ENCODE results near the gene ARMC6. TPM values are rescaled to one million over a fixed set of nuclear protein-coding genes. Genes with fewer than 3 reads are reported as not detected.

Gene ARMC6
- total and polyA plus RNA-seq, 2 donors: 19.6 to 20.3 TPM

DNA sequence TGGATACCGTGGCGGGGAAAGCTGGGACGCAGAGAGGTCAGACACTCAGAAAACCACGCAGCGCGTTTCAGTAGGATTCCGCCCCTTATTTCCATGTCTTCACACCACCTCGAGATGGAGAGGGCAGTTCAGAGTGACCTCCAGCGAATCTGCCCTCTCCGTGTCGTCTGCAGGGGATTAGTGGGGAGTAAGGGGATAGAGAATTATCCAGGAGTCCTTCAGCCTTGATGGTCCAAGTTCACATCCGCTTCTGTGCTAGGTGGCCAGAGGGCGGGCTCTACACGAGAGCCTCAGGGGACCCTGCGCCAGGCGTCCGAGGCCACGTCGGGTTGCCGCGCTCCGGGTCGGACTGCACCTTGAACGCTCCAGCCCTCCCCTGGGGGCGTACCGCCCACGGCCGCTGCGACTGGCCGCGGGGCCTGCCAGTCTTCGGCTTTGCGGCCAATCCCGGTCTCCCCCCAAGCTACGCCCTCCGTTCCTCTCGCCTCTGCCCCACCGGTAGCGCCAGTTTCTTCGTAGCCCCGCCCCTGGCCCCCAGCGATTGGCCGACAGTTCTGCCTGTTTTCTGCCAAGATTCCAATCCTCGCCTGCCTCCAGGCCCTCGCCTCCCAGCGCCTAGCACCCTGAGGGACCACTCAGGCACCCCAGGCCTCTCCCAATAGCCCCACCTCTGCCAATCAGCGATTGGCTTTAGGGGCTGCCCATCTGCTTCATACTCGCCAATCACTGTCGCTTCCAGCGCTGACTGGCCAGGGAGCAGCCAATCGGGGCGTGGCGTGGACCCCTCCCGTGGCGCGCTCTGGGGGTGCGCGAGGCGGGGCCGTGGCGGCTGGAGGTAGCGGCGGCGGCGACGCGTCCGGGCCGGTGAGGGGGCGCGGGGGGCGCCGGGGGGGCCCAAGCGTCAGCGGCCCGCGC lies 30.0 kb downstream of the ARMC6 start, which contains the start of gene SLC25A42:
Gene SLC25A42 (plus strand): TSS at position 812 of the 915 bp plus-strand sequence. CDS start 32,131 bp downstream, outside the sequence.
- Histone ChIP-seq H3K27ac (ENCODE audit: low read depth) (peak within 1 kb of the TSS; percentile 32), H3K36me3 (ENCODE audit: insufficient read depth) (no peaks in the 10 kb centered on the region), H3K4me3 (ENCODE audit: low read depth, low read length) (peak within 1 kb of the TSS; percentile 69), H3K4me1 (ENCODE audit: insufficient read depth) (no peaks in the 10 kb centered on the region)
- DNase-seq (ENCODE audit: extremely low spot score): peak; percentile 99
- WGBS: 3% methylated on average over 77 of the region's 77 CpGs

GRCh38 chr19:19064098-19064722 lies 30.8 kb downstream of the ARMC6 start:
- WGBS: 2% methylated on average over 29 of the region's 29 CpGs
- Histone ChIP-seq H3K36me3 (ENCODE audit: insufficient read depth) (no peaks in the 10 kb centered on the region), H3K4me1 (ENCODE audit: insufficient read depth) (no peaks in the 10 kb centered on the region), H3K4me3 (ENCODE audit: low read depth, low read length) (peak overlapping the region; percentile 69), H3K27ac (ENCODE audit: low read depth) (peak overlapping the region; percentile 32)
- peak; percentile 33 for DNase-seq (ENCODE audit: extremely low spot score)

- 4% methylated on average over 25 of the region's 25 CpGs for WGBS
- Histone ChIP-seq H3K36me3 (ENCODE audit: insufficient read depth) (no peaks in the 10 kb centered on the region), H3K4me3 (ENCODE audit: low read depth, low read length) (peak overlapping the region; percentile 69), H3K27ac (ENCODE audit: low read depth) (no peak overlapping the region), H3K4me1 (ENCODE audit: insufficient read depth) (no peaks in the 10 kb centered on the region)
- no peak for DNase-seq (ENCODE audit: extremely low spot score)
Measured at GRCh38 chr19:19064811-19065745, 31.7 kb downstream of the ARMC6 start.

DNA sequence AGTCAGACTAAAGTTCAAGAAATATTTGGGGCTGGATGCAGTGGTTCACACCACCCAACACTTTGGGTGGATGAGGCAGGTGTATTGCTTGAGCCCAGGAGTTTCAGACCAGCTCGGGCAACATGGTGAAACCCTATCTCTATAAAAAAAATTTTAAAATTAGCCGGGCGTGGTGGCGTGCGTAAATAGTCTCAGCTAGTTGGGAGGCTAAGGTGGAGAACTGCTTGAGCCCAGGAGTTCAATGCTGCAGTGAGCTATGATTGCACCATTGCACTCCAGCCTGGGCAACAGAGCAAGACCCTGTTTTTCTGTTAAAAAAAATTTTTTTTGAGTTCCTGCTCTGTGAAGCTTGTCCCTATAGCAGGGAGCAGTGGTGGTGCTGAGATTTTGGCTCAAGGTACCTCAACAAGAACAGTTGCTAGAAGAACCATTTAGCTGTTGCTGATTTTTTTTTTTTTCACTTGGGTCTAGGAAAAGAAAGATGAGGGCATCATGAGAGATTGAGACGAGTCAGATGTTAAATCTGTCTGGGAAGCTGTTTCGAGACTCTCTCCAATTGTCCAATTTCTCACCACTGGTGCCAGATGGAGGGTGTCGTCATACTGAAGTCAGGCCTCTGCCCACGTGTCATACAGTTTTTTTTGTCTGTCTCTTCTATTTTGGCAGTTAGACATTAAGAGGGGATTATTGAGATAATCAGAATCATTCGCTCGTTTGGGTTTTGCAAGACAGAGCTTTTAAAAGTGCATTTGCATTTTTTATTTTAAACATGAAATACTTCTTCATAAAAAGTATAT lies 34.1 kb downstream of the ARMC6 start:
- no peaks in the 10 kb centered on the region for H3K4me1 ChIP-seq (ENCODE audit: insufficient read depth)
- no peak overlapping the region for H3K27ac ChIP-seq (ENCODE audit: low read depth)
- WGBS: 78% methylated on average over 11 of the region's 11 CpGs
- no peak overlapping the region for H3K4me3 ChIP-seq (ENCODE audit: low read depth, low read length)
- no peak for DNase-seq (ENCODE audit: extremely low spot score)
- H3K36me3 ChIP-seq (ENCODE audit: insufficient read depth): no peaks in the 10 kb centered on the region

DNA sequence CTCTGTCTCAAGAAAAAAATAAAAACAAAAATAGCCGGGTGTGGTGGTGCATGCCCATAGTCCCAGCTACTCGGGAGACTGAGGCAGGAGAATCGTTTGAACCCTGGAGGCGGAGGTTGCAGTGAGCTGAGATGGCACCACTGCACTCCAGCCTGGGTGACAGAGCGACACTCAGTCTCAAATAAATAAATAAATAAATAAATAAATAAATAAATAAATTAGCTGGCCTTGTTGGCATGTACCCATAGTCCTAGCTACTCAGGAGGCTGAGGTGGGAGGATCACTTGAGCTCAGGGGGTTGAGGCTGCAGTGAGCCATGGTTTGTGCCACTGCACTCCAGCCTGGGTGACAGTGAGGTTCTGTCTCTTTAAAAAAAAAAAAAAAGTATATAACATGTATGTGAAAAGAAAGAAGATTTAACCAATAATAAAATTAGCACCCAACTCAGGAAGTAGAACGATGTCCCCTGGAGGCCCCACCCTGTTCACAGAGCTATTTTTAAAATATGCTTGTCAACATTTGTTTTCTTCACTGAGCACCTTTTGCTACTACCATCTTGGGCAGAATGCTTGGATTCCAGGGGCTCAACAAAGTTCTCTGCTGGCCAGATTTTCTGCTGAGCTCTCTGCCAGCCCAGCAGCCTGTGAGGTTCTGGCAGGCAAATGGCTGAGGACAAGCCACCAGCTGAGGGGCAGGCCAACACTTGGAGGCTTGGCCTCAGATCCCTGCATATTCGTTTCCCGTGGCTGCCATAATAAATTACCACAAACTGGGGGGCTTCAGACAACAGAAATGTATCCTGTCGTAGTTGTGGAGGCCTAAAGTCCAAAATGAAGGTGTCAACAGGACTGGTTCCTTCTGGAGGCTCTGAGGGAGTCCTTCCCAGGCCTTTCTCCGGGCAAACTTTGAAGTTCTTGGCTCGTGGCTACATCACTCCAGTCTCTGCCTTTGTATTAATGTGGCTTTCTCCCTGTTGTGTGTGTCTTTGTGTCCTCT lies 35.6 kb downstream of the ARMC6 start:
- DNase-seq (ENCODE audit: extremely low spot score): no peak
- no peak overlapping the region for H3K27ac ChIP-seq (ENCODE audit: low read depth)
- no peak overlapping the region for H3K4me3 ChIP-seq (ENCODE audit: low read depth, low read length)
- H3K36me3 ChIP-seq (ENCODE audit: insufficient read depth): no peaks in the 10 kb centered on the region
- WGBS: 62% methylated on average over 11 of the region's 11 CpGs
- no peaks in the 10 kb centered on the region for H3K4me1 ChIP-seq (ENCODE audit: insufficient read depth)

DNA sequence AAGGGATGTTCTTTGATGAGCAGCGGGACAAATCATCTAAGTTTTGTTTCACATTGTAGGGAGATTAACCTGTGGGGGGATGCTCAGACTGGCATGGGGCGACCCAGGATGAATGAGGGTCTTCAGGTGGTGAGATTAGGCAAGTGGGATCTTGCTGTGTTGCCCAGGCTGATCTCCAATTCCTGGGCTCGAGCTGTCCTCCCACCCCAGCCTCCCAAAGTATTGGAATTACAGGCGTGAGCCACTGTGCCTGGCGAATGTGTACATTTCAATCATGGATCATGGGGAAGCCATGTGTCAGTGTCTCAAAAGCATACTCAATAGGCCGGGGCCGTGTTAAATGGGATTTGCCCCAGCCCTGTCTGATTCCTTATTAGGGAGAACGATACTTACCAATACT lies 38.5 kb downstream of the ARMC6 start:
- DNase-seq (ENCODE audit: extremely low spot score): no peak
- Histone ChIP-seq H3K4me3 (ENCODE audit: low read depth, low read length) (no peak overlapping the region), H3K27ac (ENCODE audit: low read depth) (no peak overlapping the region), H3K4me1 (ENCODE audit: insufficient read depth) (no peaks in the 10 kb centered on the region), H3K36me3 (ENCODE audit: insufficient read depth) (no peaks in the 10 kb centered on the region)
- WGBS: 94% methylated on average over 8 of the region's 8 CpGs

GRCh38 chr19:19074196-19074882 lies 40.9 kb downstream of the ARMC6 start:
- 67% methylated on average over 13 of the region's 13 CpGs for WGBS
- no peak overlapping the region for H3K27ac ChIP-seq (ENCODE audit: low read depth)
- DNase-seq (ENCODE audit: extremely low spot score): no peak
- H3K4me1 ChIP-seq (ENCODE audit: insufficient read depth): no peaks in the 10 kb centered on the region
- H3K36me3 ChIP-seq (ENCODE audit: insufficient read depth): no peaks in the 10 kb centered on the region
- H3K4me3 ChIP-seq (ENCODE audit: low read depth, low read length): no peak overlapping the region

GRCh38 chr19:19075126-19075525 lies 41.7 kb downstream of the ARMC6 start:
- Histone ChIP-seq H3K36me3 (ENCODE audit: insufficient read depth) (no peaks in the 10 kb centered on the region), H3K4me1 (ENCODE audit: insufficient read depth) (no peaks in the 10 kb centered on the region), H3K27ac (ENCODE audit: low read depth) (no peak overlapping the region), H3K4me3 (ENCODE audit: low read depth, low read length) (no peak overlapping the region)
- DNase-seq (ENCODE audit: extremely low spot score): no peak
- WGBS: 94% methylated on average over 8 of the region's 8 CpGs

DNA sequence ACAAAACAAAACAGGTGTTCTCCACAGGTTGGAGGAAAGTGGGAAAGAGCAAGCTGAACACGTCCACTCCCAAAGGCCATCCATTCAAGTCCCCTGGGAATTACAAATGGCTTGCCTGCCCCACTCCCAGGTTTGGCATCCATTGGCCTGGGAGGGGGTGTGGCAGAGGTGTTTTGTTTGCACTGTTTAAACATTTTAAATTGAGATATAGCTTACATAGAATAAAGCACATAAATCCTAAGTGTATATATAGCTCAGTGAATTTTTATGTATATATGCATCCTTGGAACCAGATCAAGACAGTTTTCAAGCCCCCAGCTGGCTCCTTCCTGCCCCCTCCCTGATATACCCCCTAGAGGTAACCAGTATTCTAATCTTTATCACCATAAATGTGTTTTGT lies 43.1 kb downstream of the ARMC6 start:
- 86% methylated on average over 1 of the region's 1 CpG for WGBS
- no peak overlapping the region for H3K4me3 ChIP-seq (ENCODE audit: low read depth, low read length)
- no peaks in the 10 kb centered on the region for H3K4me1 ChIP-seq (ENCODE audit: insufficient read depth)
- no peak for DNase-seq (ENCODE audit: extremely low spot score)
- no peak overlapping the region for H3K27ac ChIP-seq (ENCODE audit: low read depth)
- no peaks in the 10 kb centered on the region for H3K36me3 ChIP-seq (ENCODE audit: insufficient read depth)

DNA sequence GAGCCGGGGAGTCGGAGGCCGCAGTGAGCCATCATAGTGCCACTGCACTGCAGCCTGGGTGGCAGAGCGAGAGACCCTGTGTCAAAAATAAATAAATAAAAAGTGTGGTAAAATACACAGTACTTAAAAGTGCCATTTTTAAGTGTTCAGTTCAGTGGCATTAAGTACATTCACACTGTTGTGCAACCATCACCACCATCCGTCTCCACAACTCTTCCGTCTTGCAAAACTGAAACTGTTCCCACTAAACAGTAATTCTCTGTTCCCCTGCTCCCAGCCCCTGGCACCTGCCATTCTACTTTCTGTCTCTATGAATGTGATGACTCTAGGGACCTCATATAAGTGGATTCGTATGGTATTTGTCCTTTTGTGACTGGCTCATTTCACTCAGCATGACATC lies 43.7 kb downstream of the ARMC6 start:
- Histone ChIP-seq H3K36me3 (ENCODE audit: insufficient read depth) (no peaks in the 10 kb centered on the region), H3K27ac (ENCODE audit: low read depth) (no peak overlapping the region), H3K4me3 (ENCODE audit: low read depth, low read length) (no peak overlapping the region), H3K4me1 (ENCODE audit: insufficient read depth) (no peaks in the 10 kb centered on the region)
- WGBS: 97% methylated on average over 7 of the region's 7 CpGs
- DNase-seq (ENCODE audit: extremely low spot score): no peak

DNA sequence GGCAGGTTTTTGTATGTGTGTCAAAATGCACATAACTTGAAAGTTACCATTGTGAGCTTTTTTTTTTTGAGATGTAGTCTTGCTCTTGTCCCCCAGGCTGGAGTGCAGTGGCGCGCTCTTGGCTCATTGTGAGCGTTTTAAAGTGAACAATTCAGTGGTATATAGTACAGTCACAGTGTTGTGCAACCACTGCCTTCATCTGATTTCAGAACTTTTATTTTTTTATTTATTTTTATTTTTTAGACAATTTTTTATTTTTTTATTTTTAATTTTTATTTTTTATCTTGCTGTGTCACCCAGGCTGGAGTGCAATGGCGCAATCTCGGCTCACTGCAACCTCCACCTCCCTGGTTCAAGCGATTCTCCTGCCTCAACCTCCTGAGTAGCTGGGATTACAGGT lies 45.4 kb downstream of the ARMC6 start:
- no peak for DNase-seq (ENCODE audit: extremely low spot score)
- H3K4me3 ChIP-seq (ENCODE audit: low read depth, low read length): no peak overlapping the region
- H3K27ac ChIP-seq (ENCODE audit: low read depth): no peak overlapping the region
- no peaks in the 10 kb centered on the region for H3K4me1 ChIP-seq (ENCODE audit: insufficient read depth)
- no peaks in the 10 kb centered on the region for H3K36me3 ChIP-seq (ENCODE audit: insufficient read depth)
- 98% methylated on average over 6 of the region's 6 CpGs for WGBS
